ENCODE data around the gene CHRNA7. TPM values are rescaled to one million over a fixed set of nuclear protein-coding genes. Genes with fewer than 3 reads are reported as not detected.
A peak's percentile ranks its signal among the peaks of the same experiment; 100 is the strongest.

CHRNA7 gene
- not detected for total RNA-seq

DNA sequence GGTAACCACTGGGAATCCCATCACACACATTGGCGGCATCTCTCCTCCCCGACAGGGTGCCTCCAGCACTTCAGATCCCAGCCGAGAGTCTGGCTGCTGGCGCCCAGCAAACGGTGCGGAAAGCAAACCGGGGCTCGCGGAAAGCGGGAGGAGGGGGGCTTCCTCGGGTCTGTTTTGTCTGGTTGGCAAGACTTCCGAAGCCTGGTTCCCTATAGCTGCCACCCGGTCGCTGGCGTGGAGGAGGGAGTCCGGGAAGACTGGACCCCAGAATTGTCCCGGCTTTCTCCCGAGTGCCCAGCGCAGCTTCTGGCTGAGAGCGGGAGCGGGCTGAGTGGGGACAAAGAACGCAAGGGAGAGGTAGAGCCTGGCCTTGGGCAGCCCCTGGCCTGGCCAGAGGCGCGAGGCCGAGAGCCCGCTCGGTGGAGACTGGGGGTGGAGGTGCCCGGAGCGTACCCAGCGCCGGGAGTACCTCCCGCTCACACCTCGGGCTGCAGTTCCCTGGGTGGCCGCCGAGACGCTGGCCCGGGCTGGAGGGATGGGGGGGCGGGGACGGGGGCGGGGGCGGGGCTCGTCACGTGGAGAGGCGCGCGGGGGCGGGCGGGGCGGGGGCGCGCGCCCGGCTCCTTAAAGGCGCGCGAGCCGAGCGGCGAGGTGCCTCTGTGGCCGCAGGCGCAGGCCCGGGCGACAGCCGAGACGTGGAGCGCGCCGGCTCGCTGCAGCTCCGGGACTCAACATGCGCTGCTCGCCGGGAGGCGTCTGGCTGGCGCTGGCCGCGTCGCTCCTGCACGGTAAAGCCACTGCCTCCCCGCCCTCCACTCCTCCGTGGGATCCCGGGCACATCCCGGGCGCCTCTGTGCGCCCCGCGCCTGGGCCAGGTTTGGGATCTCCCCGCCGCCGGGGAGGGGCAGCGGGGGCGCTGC lies at the start of gene CHRNA7:
CHRNA7 (plus strand) TSS at position 654 of the 920 bp plus-strand sequence; CDS start at position 734, 80 bp downstream.
- Mint-ChIP-seq H3K4me3 (peak within 1 kb of the TSS; percentile 4), H3K36me3 (no peaks in the 10 kb centered on the region), H3K9me3 (no peaks in the 10 kb centered on the region), H3K27ac (no peak within 1 kb of the TSS), H3K27me3 (peaks cover 40% of the 10 kb centered on the region), H3K4me1 (ENCODE audit: low read depth) (peaks cover 7% of the 10 kb centered on the region)
- peak; percentile 38 for DNase-seq
- intact Hi-C loops (cut with micrococcal nuclease): no loop called here
- CTCF ChIA-PET: no interaction called here
- POLR2A ChIA-PET: no interaction called here

DNA sequence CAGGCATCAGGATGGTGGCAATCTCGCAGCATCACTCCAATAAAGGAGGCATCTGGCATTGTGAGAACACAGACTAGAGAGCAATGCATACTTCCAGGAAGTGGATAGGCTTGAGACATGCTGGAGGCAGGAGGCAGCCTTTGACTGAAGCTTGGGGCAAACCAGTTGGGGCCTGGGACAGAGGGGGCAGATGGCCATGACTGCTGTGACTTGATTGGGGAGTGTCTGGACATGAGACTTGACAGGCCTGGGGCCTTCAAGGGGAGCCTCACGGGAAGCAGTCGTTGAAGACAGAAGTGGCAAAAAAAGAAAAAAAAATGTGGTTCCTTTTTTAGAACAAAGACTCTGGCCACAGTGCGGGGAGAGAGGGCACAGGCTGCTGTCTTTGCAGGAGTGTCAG lies 44.7 kb upstream of the CHRNA7 start:
- POLR2A ChIA-PET: no interaction called here
- intact Hi-C loops (cut with micrococcal nuclease): no loop called here
- Mint-ChIP-seq H3K27me3 (no peaks in the 10 kb centered on the region), H3K9me3 (no peaks in the 10 kb centered on the region), H3K4me1 (ENCODE audit: low read depth) (peaks cover 7% of the 10 kb centered on the region), H3K36me3 (no peaks in the 10 kb centered on the region), H3K27ac (no peak overlapping the region), H3K4me3 (no peak overlapping the region)
- no peak for DNase-seq
- CTCF ChIA-PET: interaction anchor here (1.6 to 2.4 kb wide), 2 partner anchors 8 to 10 kb away, joined by 4 to 9 read pairs; no protein-coding TSS in a partner anchor

DNA sequence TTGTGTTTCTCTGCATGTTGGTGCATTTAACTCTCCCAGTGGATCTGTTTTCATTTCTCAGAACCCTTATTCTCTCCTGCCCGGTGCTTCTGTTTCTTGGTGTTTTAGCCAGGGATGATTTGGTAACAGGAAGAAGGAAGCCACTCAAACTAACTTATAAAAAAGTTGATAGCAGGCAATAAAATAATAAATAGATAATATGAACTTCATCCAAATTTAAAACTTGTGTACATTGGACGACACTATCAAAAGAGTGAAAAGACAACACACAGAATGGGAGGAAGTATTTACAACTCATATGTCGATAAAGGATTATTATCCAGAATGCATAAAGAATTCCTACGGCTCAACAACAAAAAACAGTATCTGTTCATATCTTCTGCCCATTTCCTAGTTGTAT lies 37.3 kb upstream of the CHRNA7 start:
- intact Hi-C loops (cut with micrococcal nuclease): no loop called here
- POLR2A ChIA-PET: no interaction called here
- no peak for DNase-seq
- CTCF ChIA-PET: interaction anchor here (0.9 to 1.6 kb wide), 2 partner anchors 16 to 18 kb away, joined by 3 to 4 read pairs; no protein-coding TSS in a partner anchor
- peaks cover 7% of the 10 kb centered on the region for H3K27me3 Mint-ChIP-seq
- no peaks in the 10 kb centered on the region for H3K4me1 Mint-ChIP-seq (ENCODE audit: low read depth)
- no peak overlapping the region for H3K27ac Mint-ChIP-seq
- no peak overlapping the region for H3K4me3 Mint-ChIP-seq
- no peaks in the 10 kb centered on the region for H3K9me3 Mint-ChIP-seq
- H3K36me3 Mint-ChIP-seq: no peaks in the 10 kb centered on the region

DNA sequence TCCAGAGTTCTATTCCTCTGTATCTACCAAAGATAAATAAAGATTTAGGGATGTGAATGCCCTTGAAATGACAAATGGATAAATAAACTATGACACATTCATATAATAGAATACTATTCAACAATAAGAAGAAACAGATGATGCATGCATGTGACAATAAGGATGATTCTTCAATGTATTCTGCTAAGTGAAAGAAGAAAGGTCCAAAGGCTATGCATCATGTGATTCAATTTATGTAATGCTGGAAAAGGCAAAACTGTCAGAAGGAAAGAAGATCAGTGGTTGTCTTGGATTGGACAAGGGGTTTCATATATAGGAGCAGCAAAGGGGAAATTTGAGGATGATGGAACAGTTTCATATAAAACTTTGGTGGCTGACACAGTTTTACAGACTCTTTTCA lies 32.6 kb upstream of the CHRNA7 start:
- H3K27me3 Mint-ChIP-seq: peaks cover 16% of the 10 kb centered on the region
- no peak overlapping the region for H3K4me3 Mint-ChIP-seq
- H3K4me1 Mint-ChIP-seq (ENCODE audit: low read depth): no peaks in the 10 kb centered on the region
- intact Hi-C loops (cut with micrococcal nuclease): no loop called here
- no peaks in the 10 kb centered on the region for H3K9me3 Mint-ChIP-seq
- H3K27ac Mint-ChIP-seq: no peak overlapping the region
- H3K36me3 Mint-ChIP-seq: no peaks in the 10 kb centered on the region
- CTCF ChIA-PET: no interaction called here
- no peak for DNase-seq
- POLR2A ChIA-PET: no interaction called here

DNA sequence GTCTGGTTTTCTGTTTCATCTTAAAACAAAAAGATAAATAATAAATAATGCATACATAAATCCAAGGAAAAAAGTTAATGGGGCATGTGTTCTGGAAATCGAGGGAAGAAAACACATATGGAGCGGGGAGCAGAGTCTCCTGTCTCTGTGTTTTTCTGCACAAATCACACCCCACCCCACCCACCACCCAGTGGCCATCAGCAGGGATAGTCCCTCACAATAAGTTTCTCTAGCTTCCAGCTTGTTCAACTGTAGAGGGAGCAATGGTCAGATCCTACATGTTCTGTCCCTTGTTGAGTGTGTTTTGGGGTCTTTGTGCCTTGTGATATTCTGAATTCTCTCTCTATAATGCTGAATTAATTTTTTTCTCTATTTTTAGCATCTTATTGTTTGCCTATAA lies 26.8 kb upstream of the CHRNA7 start:
- Mint-ChIP-seq H3K27me3 (peaks cover 22% of the 10 kb centered on the region), H3K27ac (no peak overlapping the region), H3K9me3 (no peaks in the 10 kb centered on the region), H3K36me3 (no peaks in the 10 kb centered on the region), H3K4me1 (ENCODE audit: low read depth) (no peaks in the 10 kb centered on the region), H3K4me3 (no peak overlapping the region)
- intact Hi-C loops (cut with micrococcal nuclease): no loop called here
- DNase-seq: no peak
- ChIA-PET CTCF (no interaction called here), POLR2A (no interaction called here)

DNA sequence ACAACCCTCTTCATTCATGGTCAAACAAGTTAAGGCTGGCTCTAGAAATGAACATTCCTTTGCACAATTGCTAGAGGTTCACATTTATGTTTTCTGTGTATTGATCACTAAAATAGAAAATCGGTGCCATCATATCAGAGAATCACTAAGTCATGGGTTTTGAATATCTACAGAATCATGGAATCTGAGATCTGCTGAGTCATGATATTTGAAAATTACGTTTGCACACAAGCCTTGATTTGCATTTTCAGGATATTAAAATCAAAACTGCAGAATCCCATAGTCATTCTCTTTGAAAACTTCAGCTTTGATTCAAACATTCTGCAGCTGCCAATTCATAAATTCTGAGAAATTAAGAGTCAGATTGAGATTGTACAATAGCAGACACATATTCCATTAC lies 26.1 kb upstream of the CHRNA7 start:
- POLR2A ChIA-PET: no interaction called here
- Mint-ChIP-seq H3K4me3 (no peak overlapping the region), H3K36me3 (no peaks in the 10 kb centered on the region), H3K27ac (no peak overlapping the region), H3K4me1 (ENCODE audit: low read depth) (no peaks in the 10 kb centered on the region), H3K27me3 (peaks cover 21% of the 10 kb centered on the region), H3K9me3 (no peaks in the 10 kb centered on the region)
- DNase-seq: no peak
- CTCF ChIA-PET: no interaction called here
- intact Hi-C loops (cut with micrococcal nuclease): no loop called here

DNA sequence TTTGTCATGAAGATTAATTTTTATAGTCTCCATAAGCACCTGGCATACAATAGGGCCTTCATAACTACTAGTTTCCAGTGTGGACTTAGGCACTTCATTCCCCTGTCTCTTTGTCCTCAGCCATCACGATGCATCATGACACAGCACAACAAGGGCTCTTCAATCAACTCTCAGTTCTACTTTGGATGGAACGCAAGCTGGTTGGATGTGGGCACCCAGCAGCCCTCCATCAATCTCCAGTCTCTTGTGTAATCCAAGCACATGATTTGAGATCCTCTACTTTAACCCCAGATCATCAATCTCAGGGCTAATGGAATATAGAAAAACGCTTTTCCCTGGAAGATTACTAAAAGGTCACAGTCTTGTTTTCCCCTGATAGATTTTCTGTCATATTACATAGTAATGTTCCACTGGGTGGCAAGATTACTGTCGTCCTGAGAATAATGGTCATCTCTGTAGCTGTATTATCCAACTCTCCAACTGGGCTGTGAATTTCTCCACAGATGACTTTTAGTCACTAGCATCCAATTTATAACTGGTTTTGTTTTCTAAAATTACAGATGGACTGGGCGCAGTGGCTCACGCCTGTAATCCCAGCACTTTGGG lies 22.9 kb upstream of the CHRNA7 start:
- H3K27ac Mint-ChIP-seq: no peak overlapping the region
- CTCF ChIA-PET: no interaction called here
- no peaks in the 10 kb centered on the region for H3K9me3 Mint-ChIP-seq
- POLR2A ChIA-PET: no interaction called here
- no peaks in the 10 kb centered on the region for H3K4me1 Mint-ChIP-seq (ENCODE audit: low read depth)
- H3K4me3 Mint-ChIP-seq: no peak overlapping the region
- intact Hi-C loops (cut with micrococcal nuclease): no loop called here
- DNase-seq: no peak
- peaks cover 14% of the 10 kb centered on the region for H3K27me3 Mint-ChIP-seq
- no peaks in the 10 kb centered on the region for H3K36me3 Mint-ChIP-seq

DNA sequence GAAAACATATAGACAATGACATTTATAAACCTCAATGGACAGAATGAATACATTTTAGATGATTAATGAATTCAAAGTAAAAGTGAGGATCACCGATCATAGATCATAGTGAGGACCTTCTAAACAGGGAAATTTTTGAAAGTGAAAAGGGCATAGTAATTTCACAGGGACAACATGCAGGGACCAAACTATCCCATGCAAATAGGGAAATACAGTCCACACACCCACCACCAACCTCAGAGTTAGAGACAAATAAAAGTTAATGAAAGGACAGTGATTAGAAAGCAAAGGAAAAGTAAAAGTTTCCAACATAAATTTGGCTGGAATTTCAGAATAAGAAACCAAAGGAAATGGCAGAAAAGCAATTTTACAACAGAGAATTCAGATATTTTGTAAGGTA lies 15.4 kb upstream of the CHRNA7 start:
- H3K4me3 Mint-ChIP-seq: no peak overlapping the region
- H3K4me1 Mint-ChIP-seq (ENCODE audit: low read depth): no peaks in the 10 kb centered on the region
- no peak overlapping the region for H3K27ac Mint-ChIP-seq
- intact Hi-C loops (cut with micrococcal nuclease): no loop called here
- H3K36me3 Mint-ChIP-seq: no peaks in the 10 kb centered on the region
- H3K27me3 Mint-ChIP-seq: peaks cover 14% of the 10 kb centered on the region
- POLR2A ChIA-PET: no interaction called here
- CTCF ChIA-PET: no interaction called here
- peaks cover 7% of the 10 kb centered on the region for H3K9me3 Mint-ChIP-seq
- no peak for DNase-seq

DNA sequence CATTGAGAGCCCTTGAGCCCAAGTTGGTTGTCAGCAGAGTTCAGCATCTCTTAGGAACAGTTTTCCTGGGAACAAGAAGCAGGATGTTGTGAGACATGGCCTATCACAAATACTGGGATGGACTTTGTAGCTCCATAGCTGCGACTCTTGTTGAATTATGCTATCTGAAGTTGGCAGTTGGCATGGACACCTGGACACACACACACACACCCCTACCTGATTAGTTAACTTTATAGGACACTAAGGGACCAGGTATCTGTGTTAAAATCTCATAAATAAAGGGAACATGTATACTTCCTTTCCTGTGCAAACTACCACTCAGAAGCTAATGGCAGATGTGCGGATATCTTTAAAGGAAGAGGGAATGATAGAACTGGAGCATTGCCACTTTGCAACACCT lies 10.2 kb upstream of the CHRNA7 start:
- intact Hi-C loops (cut with micrococcal nuclease): no loop called here
- CTCF ChIA-PET: no interaction called here
- no peaks in the 10 kb centered on the region for H3K9me3 Mint-ChIP-seq
- DNase-seq: no peak
- POLR2A ChIA-PET: no interaction called here
- no peaks in the 10 kb centered on the region for H3K4me1 Mint-ChIP-seq (ENCODE audit: low read depth)
- no peak overlapping the region for H3K4me3 Mint-ChIP-seq
- H3K27ac Mint-ChIP-seq: no peak overlapping the region
- H3K36me3 Mint-ChIP-seq: no peaks in the 10 kb centered on the region
- peaks cover 17% of the 10 kb centered on the region for H3K27me3 Mint-ChIP-seq

DNA sequence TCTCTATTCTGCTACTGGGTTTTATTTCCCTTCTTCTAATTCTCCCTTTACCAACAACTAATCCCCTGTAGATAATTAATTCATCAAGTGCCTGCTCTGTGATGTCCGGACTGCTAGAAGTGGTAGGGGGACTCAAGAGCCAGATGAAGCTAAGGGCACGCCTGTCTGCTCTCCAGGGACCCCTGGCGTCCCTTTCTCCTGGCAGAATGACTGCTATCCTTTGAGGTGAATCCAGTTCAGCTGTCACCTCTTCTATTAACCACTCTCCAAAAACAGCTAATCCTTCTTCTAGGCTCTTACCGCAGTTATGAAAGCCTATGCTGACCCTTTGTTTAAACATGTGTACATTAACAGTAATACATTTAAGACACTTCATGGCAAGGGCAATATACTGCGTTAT lies 1.4 kb upstream of the CHRNA7 start:
- DNase-seq: no peak
- no peak overlapping the region for H3K4me3 Mint-ChIP-seq
- H3K4me1 Mint-ChIP-seq (ENCODE audit: low read depth): peaks cover 7% of the 10 kb centered on the region
- H3K27ac Mint-ChIP-seq: no peak overlapping the region
- H3K27me3 Mint-ChIP-seq: peaks cover 44% of the 10 kb centered on the region
- CTCF ChIA-PET: interaction anchor here (0.9 kb wide), 1 partner anchor 8 kb away, joined by 3 read pairs; no protein-coding TSS in a partner anchor
- intact Hi-C loops (cut with micrococcal nuclease): no loop called here
- H3K9me3 Mint-ChIP-seq: no peaks in the 10 kb centered on the region
- POLR2A ChIA-PET: no interaction called here
- H3K36me3 Mint-ChIP-seq: no peaks in the 10 kb centered on the region

DNA sequence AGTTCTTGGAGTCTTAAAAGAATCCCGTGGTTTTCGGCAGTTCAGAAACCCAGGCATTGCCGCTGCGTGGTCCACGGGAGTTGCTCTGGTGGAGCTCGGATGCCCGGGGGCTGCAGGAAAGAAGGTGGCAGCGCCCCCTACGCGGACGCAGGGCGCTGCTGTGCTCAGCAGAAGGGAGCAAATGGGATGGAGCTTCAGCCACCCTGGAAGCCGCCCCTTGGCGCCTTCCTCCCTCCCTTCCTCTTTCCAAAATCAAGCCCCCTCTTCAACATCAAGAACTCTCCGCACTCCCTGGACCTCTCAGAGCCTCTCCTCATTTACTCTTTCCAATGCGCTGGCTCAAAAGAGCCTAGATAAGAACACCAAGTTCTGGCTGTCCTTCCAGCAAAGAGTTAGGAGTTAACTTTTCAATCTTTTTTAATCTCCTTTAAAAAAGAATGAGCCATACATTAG lies 880 bp upstream of the CHRNA7 start:
- Mint-ChIP-seq H3K4me1 (ENCODE audit: low read depth) (peaks cover 7% of the 10 kb centered on the region), H3K27me3 (peaks cover 42% of the 10 kb centered on the region), H3K4me3 (no peak overlapping the region), H3K27ac (no peak overlapping the region), H3K36me3 (no peaks in the 10 kb centered on the region), H3K9me3 (no peaks in the 10 kb centered on the region)
- ChIA-PET CTCF (interaction anchor here (0.9 kb wide), 1 partner anchor 8 kb away, joined by 3 read pairs; no protein-coding TSS in a partner anchor), POLR2A (no interaction called here)
- no peak for DNase-seq
- intact Hi-C loops (cut with micrococcal nuclease): no loop called here

DNA sequence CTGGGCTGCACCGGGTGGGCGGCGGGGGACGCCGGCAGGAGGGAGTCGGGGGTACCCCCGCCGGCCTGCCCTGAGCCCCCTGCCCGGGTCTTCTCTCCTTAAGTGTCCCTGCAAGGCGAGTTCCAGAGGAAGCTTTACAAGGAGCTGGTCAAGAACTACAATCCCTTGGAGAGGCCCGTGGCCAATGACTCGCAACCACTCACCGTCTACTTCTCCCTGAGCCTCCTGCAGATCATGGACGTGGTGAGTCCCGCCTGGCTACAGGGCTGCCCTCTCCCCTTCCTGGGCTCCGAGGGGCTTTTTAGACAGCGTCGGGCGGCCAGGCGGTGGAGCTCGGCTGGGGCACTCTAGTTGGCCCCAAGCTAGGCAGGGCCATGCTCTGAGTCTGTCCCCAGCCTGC lies 480 bp downstream of the CHRNA7 start:
- peaks cover 40% of the 10 kb centered on the region for H3K27me3 Mint-ChIP-seq
- no peak for DNase-seq
- ChIA-PET CTCF (interaction anchor here (0.6 kb wide), 1 partner anchor 56 kb away, joined by 3 read pairs; no protein-coding TSS in a partner anchor), POLR2A (no interaction called here)
- no peak overlapping the region for H3K27ac Mint-ChIP-seq
- H3K4me3 Mint-ChIP-seq: no peak overlapping the region
- no peaks in the 10 kb centered on the region for H3K9me3 Mint-ChIP-seq
- H3K4me1 Mint-ChIP-seq (ENCODE audit: low read depth): peaks cover 7% of the 10 kb centered on the region
- no peaks in the 10 kb centered on the region for H3K36me3 Mint-ChIP-seq
- intact Hi-C loops (cut with micrococcal nuclease): no loop called here

Measured in activated CD4-positive, alpha-beta memory T cell treated with anti-CD3 and anti-CD28 coated beads for 36 hours (primary cell).